ENCODE data around the gene SPDEF.

Gene SPDEF

DNA sequence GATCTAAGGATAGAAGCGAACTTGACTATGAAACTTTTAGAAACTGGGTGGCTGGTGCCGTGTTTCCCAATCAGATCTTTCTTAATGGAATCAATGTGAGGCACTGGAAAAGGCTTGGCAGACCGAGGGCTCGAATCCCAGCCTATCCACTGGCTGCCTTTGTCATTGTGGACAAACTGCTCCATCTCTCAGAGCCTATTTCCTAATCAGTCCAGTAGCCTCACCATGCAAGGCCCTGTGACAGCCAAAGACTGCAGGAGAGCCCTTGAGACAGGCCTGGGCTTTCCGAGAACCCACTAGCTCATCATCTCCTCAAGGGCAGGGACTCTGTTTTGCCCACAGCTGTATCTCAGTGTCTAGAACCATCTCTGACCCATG is 43.4 kb downstream of the SPDEF start:
- DNase-seq = no peak

DNA sequence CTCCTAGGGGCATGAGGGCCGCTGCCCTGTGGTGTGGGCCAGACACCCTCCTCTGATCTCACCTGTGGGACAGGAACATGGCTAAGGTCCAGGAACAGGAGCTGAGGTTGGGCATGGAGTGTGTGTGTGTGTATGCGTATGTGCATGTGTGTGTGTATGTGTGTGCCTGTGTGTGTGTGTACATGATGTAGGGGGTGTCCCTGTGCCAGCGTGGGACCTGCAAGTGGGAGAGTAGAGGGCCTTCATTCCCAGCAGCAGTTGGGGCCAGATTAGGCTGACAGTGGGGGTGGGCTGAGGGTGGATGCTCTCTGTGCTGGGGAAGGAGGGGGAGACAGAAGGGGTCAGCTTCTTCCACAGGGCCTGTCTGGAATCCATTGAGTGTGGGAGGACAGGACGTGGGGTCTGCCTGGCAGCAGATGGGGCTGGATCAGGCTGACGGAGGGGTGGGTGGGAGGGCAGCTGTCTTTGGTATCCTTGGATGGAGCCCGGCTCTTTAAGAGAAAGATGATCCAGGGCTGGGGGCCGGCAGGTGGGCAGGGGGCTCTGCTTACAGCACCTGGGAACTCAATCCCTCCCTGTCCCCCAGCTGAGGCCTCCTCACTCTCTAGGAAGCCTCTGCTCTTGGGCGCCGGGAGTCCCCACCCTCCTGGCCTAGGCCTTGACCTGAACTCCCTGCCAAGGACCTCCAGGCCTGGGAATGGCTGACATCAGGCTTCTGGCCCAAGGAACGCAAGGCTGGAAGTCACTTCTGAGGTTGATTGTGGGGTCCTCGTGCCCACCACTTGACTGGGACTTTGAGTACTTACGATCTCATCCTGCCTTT is 44.0 kb downstream of the SPDEF start:
- DNase-seq = no peak

DNA sequence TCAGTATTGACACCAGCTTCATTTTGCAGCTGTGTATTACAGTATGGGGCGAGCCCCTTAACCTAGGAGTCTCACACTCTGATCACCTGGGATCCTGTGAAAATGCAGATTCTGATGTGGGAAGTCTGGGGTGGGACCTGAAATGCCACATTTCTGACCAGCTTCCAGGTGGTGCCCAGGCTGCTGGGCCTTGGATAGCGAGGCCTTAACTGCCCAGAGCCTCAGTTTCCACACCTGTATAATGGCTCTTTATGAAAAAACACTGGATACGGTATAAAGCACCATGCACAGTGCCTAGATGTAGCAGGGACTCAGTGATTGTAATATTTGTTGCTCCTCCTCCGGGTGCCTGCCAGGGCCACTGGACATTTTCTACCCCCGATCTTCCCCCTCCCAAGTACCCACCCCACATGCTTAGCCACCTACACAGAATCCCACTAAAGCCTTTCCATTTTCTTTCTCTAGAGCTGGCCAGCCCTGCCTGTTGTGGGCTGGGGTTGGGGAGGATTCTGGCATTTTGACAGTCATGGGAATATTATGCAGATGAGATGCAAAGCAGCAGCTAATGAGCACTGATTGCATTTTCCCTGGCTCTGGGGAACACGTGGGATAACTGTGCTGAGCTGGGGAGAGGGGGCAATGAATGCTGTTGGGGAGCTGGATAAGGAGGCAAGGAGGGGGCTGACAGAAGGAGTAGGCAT is 44.8 kb downstream of the SPDEF start:
- DNase-seq = no peak

DNA sequence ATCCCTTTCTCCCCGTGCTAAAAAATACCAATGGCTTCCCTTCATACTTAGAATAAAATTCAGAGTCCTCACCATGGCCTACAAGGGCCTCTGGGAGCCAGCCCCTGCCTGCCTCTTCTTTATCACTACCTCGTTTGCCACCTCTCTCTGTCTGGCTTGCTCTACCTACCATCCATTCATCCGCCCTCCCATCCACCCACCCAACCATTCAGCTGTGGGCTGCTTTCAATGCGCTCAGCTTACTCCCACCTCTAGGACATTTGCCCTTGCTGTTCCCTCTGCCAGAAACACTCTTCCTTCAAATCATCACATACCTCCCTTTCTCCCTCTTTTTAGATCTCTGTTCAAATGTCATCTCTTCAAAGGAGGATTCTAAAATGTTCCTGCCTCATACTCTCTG is 45.8 kb downstream of the SPDEF start:
- DNase-seq = no peak

DNA sequence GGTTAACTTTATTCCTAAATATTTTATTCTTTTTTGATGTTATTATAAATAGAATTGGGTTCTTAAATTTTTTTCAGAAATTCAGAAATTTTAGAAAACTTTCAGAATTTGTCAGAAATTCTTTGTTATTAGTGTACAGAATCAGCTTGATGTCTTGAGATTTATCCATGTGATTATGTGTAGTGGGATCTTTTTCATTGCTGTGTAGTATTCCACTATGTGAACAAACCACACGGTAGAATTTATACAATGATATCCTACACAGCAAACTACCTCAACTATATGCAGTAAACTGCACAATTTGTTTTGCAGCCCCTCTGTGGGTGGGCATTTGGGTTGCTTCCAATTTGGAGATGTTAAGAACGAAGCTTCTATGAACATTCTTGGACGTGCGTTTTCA is 46.3 kb downstream of the SPDEF start:
- no peak for DNase-seq

DNA sequence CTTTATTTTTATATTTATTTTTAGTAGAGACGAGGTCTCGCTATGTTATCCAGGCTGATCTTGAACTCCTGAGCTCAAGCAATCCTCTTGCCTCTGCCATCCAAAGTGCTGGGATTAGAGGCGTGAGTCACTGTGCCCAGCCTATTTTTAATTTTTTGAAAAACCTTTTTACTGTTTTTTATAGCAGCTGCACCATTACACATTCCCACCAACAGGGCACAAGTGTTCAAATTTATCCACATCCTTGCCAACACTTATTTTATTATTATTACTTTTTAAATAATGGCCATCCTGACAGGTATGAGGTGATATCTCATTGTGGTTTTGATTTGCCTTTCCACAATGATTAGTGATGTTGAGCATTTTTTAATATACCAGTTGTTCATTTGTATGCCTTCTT is 47.7 kb downstream of the SPDEF start:
- DNase-seq = no peak

DNA sequence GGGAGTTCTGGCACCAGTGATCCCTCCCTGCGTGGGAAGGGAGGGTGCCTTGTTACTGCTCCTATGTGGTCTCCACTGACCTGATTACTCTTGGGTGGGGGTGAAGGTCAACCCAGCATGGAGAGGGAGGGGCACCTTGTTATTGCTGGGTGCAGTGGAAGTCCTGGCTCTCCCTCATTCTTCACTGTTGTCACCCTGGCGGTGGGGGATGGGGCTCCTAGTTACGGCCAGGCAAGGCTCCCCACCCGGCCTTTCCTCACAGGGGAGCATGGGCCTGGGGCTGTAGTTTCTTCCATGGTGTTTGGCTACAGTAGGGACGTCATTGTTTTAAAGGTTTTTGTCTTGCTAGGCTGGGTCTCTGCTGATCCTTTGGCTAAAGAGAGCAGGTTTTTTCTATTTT is 49.4 kb downstream of the SPDEF start:
- no peak for DNase-seq

DNA sequence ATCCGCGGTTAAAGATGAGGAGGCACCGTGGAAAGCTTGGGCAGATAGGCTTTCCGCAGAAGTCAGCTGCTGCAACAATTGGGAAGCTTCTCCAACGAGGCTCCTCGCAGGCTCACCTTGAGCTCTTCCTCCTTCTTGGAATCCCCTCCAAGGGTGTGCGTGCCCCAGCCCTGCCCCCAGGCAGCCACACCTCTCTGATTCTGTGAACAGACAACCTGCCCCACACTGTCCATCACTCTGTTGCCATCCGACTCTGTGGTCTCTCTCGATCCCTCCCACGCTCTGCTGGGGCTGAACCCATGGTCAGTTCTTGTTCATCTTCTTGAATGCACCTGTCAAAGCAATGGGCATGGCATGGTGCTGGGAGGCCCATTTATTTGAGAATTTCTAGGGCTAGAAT is 58.7 kb downstream of the SPDEF start:
- DNase-seq = no peak

DNA sequence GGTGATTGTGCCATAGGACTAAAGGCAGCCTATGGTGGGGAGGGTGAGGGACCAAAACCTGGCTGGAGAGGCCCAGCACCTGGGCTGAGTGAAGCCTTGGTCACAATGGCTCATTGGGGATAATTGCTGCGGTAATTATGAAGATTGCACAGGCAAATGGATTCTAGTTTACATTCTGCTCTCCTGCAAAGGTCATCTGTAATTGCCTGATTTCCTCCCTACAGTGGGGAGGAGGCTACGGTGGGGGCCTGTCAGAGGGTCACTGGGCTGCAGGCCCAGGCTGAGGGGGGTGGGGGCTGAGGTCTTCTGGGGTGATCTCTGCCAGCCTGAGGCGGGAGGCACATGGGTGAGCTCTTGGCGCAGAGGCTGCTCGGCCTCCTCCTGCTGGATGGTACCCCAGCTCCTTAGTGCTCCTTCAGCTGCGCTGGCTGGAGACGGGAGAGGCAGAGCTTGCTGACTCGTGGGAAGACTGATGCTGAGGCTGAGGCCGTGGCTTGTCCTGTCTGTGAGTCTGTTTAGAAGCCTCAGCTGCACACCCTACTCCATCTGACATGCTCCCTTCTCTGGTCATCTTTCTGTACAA is 59.9 kb downstream of the SPDEF start:
- DNase-seq = peak; percentile 18

DNA sequence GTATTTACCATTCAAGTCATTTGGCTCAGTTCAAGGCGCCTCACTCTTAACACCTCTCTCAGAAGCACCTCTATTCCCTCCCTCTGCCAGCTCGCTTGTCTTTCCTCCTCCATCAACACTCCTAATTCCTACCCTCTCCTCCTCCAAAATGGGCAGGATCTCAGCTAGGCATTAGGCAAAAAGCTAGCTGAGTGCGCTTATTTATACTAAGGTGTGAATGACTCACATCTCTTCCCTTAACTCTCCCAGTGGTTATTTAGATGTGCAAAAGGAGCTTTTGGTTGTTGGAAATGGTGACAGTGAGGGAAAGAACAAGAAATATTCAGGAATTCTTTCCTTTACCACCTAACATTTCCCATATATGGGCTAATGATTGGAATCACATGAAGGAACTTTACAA is 61.2 kb downstream of the SPDEF start:
- no peak for DNase-seq

DNA sequence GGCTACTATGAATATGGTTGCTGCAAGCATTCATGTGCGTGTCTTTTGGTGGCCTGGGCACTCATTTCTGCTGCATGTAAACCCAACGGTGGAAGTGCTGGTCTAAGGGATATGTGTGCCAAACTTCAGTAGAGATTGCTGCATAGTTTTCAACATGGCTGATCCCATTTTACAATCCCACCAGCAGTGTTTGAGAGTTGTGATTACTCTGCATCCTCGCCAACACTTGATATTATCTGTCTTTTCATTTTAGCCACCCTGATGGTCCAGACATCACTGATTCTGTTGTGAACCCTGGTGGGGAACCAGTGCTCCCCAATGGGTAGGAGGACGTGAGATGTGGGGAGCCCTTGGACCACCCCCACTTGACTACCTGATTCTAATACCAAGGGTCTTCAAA is 62.8 kb downstream of the SPDEF start:
- no peak for DNase-seq

DNA sequence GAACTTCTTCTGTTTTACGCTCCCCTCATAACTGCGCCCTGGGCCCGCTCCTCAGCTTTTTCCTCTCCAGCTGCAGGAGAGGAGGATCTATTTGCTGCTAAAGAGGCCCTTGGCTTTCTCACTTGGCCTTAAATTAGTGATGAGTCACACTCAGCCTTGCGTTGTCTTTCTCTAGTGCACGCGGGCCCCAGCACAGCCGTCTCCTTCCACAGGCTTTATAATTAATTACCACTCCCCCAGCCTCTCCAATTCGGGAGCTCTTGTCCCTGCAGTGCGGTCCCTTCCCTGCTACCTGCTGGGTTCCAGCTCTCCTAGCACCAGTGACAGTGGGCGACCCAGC is 65.1 kb downstream of the SPDEF start:
- DNase-seq = no peak

DNA sequence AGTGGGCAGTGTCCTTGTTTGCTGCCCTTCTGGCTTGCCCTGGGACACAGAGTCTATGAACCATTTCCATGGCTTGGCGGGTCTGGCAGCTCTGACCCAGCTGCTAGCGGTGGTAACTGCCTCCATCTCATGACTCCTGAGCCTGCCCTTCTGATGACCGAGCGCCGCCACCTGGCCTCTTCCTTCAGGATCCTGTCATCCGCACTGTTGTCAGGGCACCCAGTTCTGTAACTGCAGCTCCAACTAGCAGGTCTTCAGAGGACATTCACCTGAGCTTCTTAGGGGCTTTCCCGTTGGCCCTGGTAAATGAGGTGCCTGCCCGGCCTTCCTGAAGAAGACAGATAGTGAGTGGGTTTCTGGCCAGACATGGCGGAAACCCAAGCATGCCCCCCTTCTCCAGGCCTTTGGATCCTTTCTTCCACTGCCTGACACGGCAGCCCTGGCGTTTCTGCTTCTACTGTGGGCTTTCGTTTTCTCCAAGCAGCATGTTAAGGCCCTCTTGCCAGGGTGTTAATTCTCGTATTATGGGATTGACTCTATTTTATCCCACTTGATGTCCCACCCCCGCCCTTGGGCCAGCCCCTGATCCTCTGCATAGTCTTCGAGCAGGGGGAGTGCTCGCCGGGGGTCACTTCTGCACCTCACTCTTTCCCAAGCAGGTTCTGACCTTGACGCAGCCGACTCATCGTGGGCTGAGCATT is 65.6 kb downstream of the SPDEF start:
- DNase-seq = no peak

DNA sequence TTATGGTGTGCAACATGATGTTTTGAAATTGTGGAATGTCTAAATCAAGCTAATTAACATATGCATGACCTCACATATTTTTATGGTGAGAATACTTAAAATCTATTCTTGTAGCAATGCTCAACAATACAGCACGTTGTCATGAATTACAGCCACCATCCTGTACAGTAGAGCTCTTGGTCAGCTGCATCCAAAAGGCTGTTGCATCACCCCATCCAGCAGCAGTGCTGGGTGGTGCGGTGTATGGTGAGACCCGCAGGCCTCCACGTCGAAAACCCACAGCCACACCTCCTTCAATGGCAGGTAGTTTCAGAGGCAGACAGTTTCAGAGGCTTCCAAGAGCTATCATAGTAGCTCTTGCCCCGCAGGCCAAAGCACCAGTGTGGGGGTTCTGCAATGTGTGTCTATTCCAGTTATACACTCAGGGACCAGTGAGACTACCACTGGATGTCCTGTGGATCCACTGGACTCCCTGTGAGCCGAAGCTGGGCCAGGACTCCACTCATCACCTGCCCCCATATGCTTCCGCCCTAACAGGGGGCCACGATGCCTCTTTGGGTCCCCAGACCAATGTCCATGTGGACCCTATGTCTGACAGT is 66.8 kb downstream of the SPDEF start:
- DNase-seq = no peak

Data from NCI-H1092 (cell line).